Left forelimb (tissue), 1 donor: ENCODE measurements around the gene CDRT15.
"Not testable (repeated sequence)": the region's sequence is repeated elsewhere in the genome, so short reads cannot be mapped to it uniquely, and the experiment has no call there.

Source experiments
- DNase-seq: peaks from one replicate; pipeline ENCODE4 v3.0.0-alpha.2; 2018; ENCODE audit warnings: low spot score

CDRT15 gene

GRCh38 chr17:14236762-14237161 lies at the start of gene CDRT15:
Gene CDRT15 (minus strand): TSS chr17:14236862. CDS start chr17:14236833, 29 bp downstream.
- not testable (repeated sequence) for DNase-seq

- DNase-seq = no peak
Observed at GRCh38 chr17:14282726-14283125, 46.1 kb upstream of the CDRT15 start.

GRCh38 chr17:14281530-14281929 lies 44.9 kb upstream of the CDRT15 start:
- no peak for DNase-seq

- DNase-seq = no peak
Observed at GRCh38 chr17:14276535-14277250, 40.0 kb upstream of the CDRT15 start.

- DNase-seq = no peak
Observed at GRCh38 chr17:14270508-14270907, 33.8 kb upstream of the CDRT15 start.

- no peak for DNase-seq
Observed at GRCh38 chr17:14269473-14269872, 32.8 kb upstream of the CDRT15 start.

- no peak for DNase-seq
Observed at GRCh38 chr17:14268264-14268663, 31.6 kb upstream of the CDRT15 start.

- DNase-seq = no peak
Observed at GRCh38 chr17:14261406-14261805, 24.7 kb upstream of the CDRT15 start.

- no peak for DNase-seq
Observed at GRCh38 chr17:14245629-14246028, 9.0 kb upstream of the CDRT15 start.

- DNase-seq = no peak
Observed at GRCh38 chr17:14245002-14245401, 8.3 kb upstream of the CDRT15 start.

- DNase-seq = not testable (repeated sequence)
Observed at GRCh38 chr17:14239271-14239670, 2.6 kb upstream of the CDRT15 start.

- DNase-seq = not testable (repeated sequence)
Observed at GRCh38 chr17:14236032-14236431, 630 bp downstream of the CDRT15 start.

GRCh38 chr17:14235047-14235446 lies 1.6 kb downstream of the CDRT15 start:
- DNase-seq = not testable (repeated sequence)

GRCh38 chr17:14231187-14231586 lies 5.5 kb downstream of the CDRT15 start:
- not testable (repeated sequence) for DNase-seq

GRCh38 chr17:14228903-14229302 lies 7.8 kb downstream of the CDRT15 start:
- DNase-seq = no peak

GRCh38 chr17:14227052-14227451 lies 9.6 kb downstream of the CDRT15 start:
- DNase-seq = no peak

- DNase-seq = no peak
Observed at GRCh38 chr17:14225254-14225980, 11.2 kb downstream of the CDRT15 start.

GRCh38 chr17:14222611-14223010 lies 14.1 kb downstream of the CDRT15 start:
- no peak for DNase-seq

- DNase-seq = no peak
Observed at GRCh38 chr17:14214271-14214670, 22.4 kb downstream of the CDRT15 start.

GRCh38 chr17:14212401-14212800 lies 24.3 kb downstream of the CDRT15 start:
- no peak for DNase-seq

- DNase-seq = no peak
Observed at GRCh38 chr17:14211801-14212200, 24.9 kb downstream of the CDRT15 start.

- DNase-seq = no peak
Observed at GRCh38 chr17:14211246-14211645, 25.4 kb downstream of the CDRT15 start.

GRCh38 chr17:14209215-14209614 lies 27.4 kb downstream of the CDRT15 start:
- no peak for DNase-seq
